ENCODE measurements around the gene ABHD8. TPM values are rescaled to one million over a fixed set of nuclear protein-coding genes. Genes with fewer than 3 reads are reported as not detected.
A peak's percentile ranks its signal among the peaks of the same experiment; 100 is the strongest.

ABHD8 gene
- total and polyA plus RNA-seq, 2 experiments from 2014 or later, result 8.7 to 19.1 TPM

GRCh38 chr19:17303940-17304267 lies 679 bp upstream of the ABHD8 start:
- WGBS, 2 experiments (ENCODE audit: low coverage in 1 of 2, low lambda C conversion rate in 2 of 2, missing lambda C conversion rate in 2 of 2), result 29 to 34% methylated on average over 12 of the region's 12 CpGs
- Histone ChIP-seq H3K9me3 (ENCODE audit: low read depth) (no peaks in the 10 kb centered on the region), H3K79me2 (ENCODE audit: insufficient read depth) (peaks cover 15% of the 10 kb centered on the region), H3K36me3 (ENCODE audit: low read depth) (no peaks in the 10 kb centered on the region), H3K4me1 (ENCODE audit: insufficient read depth) (peaks cover 22% of the 10 kb centered on the region), H3F3A (ENCODE audit: insufficient read depth) (peaks cover 18% of the 10 kb centered on the region), H4K20me1 (ENCODE audit: insufficient read depth) (no peaks in the 10 kb centered on the region), H3K9ac (no peak overlapping the region), H3K9me2 (ENCODE audit: insufficient read depth) (no peaks in the 10 kb centered on the region), H3K27ac (no peak overlapping the region), H3K27me3 (replicated peaks; ENCODE audit: insufficient read depth) (no peaks in the 10 kb centered on the region), H2AFZ (peak overlapping the region; percentile 84), H3K4me3 (0 out of 2 replicates have a peak overlapping the region, but pooled peaks have one; percentile 77), H3K4me2 (ENCODE audit: unreplicated experiment) (peak overlapping the region; percentile 72)
- TF ChIP-seq EZH2 (IDR thresholded peaks at IDR 0.05; ENCODE audit: insufficient read depth, poor library complexity, severe bottlenecking) (no peak), EZH2phosphoT487 (IDR thresholded peaks at IDR 0.05; ENCODE audit: insufficient read depth, low read depth) (no peak)
- in situ Hi-C loops (cut with MboI), result loop anchor here (10.0 kb wide), 1 partner anchor 81 kb away; no protein-coding TSS in a partner anchor
- DNase-seq, result peak; percentile 62

DNA sequence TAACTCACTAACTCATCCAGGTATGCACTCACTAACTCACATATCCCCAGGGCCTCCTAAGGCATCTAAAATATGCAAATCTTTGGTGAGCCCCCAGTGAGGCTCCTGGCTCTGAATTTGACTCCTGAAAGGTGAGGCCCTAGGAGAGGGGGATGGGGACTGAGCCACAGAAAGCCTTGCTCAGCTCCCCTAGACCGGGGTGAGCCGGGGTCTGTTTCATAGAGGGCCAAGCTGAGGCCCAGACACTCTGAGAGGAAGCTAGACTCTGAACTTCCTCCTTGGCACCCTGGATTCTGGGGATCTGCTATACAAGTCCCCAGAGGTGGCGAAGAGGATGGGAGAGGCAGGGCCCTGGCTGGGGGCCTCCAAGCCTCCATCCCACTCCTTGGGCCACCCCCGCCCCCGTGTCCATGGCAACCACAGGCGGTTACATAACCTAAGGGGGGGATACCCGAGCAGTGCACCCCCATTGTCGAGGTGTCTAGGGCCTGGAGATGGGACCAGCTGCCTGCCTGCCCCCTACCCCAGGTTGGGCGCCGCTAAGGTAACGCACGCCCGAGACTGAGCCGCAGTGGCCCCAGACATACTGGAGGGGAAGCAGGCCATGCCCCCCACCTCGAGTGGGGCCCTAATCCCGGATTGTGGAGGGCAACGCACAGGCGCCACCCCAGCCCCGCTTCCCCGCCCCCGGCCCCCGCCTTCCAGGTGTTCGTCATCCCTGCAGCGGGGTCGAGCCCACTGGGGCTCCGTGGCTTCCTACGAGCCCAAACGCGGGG lies 646 bp downstream of the ABHD8 start:
- H3K79me2 ChIP-seq (ENCODE audit: insufficient read depth), result peaks cover 11% of the 10 kb centered on the region
- in situ Hi-C loops (cut with MboI), result loop anchor here (10.0 kb wide), 1 partner anchor 82 kb away; no protein-coding TSS in a partner anchor
- peak overlapping the region; percentile 66 for H3K9ac ChIP-seq
- peaks cover 18% of the 10 kb centered on the region for H3F3A ChIP-seq (ENCODE audit: insufficient read depth)
- H3K4me1 ChIP-seq (ENCODE audit: insufficient read depth), result peaks cover 22% of the 10 kb centered on the region
- no peaks in the 10 kb centered on the region for H3K9me2 ChIP-seq (ENCODE audit: insufficient read depth)
- peak overlapping the region; percentile 77 for H3K4me3 ChIP-seq
- no peak for TF ChIP-seq EZH2 (IDR thresholded peaks at IDR 0.05; ENCODE audit: insufficient read depth, poor library complexity, severe bottlenecking)
- TF ChIP-seq EZH2phosphoT487 (IDR thresholded peaks at IDR 0.05; ENCODE audit: insufficient read depth, low read depth), result no peak
- no peak overlapping the region for H3K27ac ChIP-seq
- peak overlapping the region; percentile 84 for H2AFZ ChIP-seq
- H3K9me3 ChIP-seq (ENCODE audit: low read depth), result no peaks in the 10 kb centered on the region
- no peaks in the 10 kb centered on the region for H3K36me3 ChIP-seq (ENCODE audit: low read depth)
- no peaks in the 10 kb centered on the region for H3K27me3 ChIP-seq (replicated peaks; ENCODE audit: insufficient read depth)
- H4K20me1 ChIP-seq (ENCODE audit: insufficient read depth), result no peaks in the 10 kb centered on the region
- H3K4me2 ChIP-seq (ENCODE audit: unreplicated experiment), result peak overlapping the region; percentile 63
- 16 to 18% methylated on average over 18 to 27 of the region's 29 CpGs for WGBS, 2 experiments (ENCODE audit: low coverage in 1 of 2, low lambda C conversion rate in 2 of 2, missing lambda C conversion rate in 2 of 2)
- DNase-seq, result no peak

DNA sequence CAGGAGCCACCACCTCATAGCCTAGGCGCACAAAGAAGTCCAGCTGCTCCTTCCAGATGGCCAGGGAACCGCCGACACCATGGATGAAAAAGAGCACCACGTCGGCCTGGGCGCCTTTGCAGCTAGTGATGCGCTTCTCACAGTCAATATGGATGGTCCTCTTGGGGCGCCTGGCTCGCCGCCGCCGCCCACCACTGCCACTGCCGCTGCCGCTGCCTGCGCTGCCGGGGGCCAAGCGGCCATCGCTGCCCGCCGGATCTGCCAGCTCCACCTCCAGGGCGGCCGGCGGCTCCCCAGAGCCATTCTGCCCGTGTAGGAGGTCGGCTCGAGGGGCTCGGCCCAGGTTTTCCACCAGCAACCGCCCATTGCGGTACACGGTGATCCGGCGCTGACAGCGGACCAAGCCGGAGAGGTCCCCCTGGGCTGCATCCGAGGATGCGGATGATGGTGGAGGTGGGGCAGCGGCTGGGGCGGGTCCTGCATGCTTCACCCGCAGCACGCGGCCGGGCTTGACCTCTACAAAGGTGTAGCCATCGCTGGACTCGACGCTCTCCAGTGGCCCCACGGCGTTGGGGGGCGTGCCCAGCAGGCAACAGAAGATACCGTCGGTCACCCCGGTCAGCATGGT lies 2.1 kb downstream of the ABHD8 start:
- Histone ChIP-seq H4K20me1 (ENCODE audit: insufficient read depth) (no peaks in the 10 kb centered on the region), H3K27ac (no peak overlapping the region), H3K36me3 (ENCODE audit: low read depth) (no peaks in the 10 kb centered on the region), H3K4me3 (no peak overlapping the region), H3K9me2 (ENCODE audit: insufficient read depth) (no peaks in the 10 kb centered on the region), H3K9me3 (ENCODE audit: low read depth) (no peaks in the 10 kb centered on the region), H3K4me2 (ENCODE audit: unreplicated experiment) (no peak overlapping the region), H3F3A (ENCODE audit: insufficient read depth) (peaks cover 19% of the 10 kb centered on the region), H3K9ac (no peak overlapping the region), H3K79me2 (ENCODE audit: insufficient read depth) (no peaks in the 10 kb centered on the region), H3K27me3 (replicated peaks; ENCODE audit: insufficient read depth) (no peaks in the 10 kb centered on the region), H2AFZ (no peak overlapping the region), H3K4me1 (ENCODE audit: insufficient read depth) (peaks cover 15% of the 10 kb centered on the region; the same call in 1 of the 2 replicates)
- TF ChIP-seq EZH2 (IDR thresholded peaks at IDR 0.05; ENCODE audit: insufficient read depth, poor library complexity, severe bottlenecking) (no peak), EZH2phosphoT487 (IDR thresholded peaks at IDR 0.05; ENCODE audit: insufficient read depth, low read depth) (no peak)
- WGBS, 2 experiments (ENCODE audit: low coverage in 1 of 2, low lambda C conversion rate in 2 of 2, missing lambda C conversion rate in 2 of 2), result 93 to 94% methylated on average over 45 to 51 of the region's 51 CpGs
- in situ Hi-C loops (cut with MboI), result loop anchor here (10.0 kb wide), 1 partner anchor 84 kb away; no protein-coding TSS in a partner anchor
- no peak for DNase-seq

DNA sequence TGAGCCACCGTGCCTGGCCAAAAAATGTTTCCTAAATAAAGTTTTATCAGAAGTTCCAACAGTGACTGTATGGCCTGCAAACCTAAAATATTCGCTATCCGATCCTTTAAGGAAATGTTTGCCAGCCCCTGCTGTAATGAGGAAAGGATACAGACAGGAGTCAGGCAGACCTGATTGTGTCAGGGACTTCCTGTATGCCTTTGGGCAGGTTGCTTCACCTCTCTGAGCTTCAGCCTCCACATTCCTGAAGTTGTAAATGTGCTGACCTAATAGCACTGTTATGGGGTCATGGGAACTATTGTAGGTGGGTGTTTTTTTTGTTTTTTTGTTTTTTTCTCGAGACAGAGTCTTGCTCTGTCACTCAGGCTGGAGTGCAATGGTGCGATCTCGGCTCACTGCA lies 6.2 kb downstream of the ABHD8 start:
- Histone ChIP-seq H3K9me2 (ENCODE audit: insufficient read depth) (no peaks in the 10 kb centered on the region), H2AFZ (no peak overlapping the region), H3K9ac (no peak overlapping the region), H4K20me1 (ENCODE audit: insufficient read depth) (no peaks in the 10 kb centered on the region), H3K4me2 (ENCODE audit: unreplicated experiment) (no peak overlapping the region), H3F3A (ENCODE audit: insufficient read depth) (peaks cover 6% of the 10 kb centered on the region; the same call in 1 of the 2 replicates), H3K27ac (no peak overlapping the region), H3K27me3 (replicated peaks; ENCODE audit: insufficient read depth) (no peaks in the 10 kb centered on the region), H3K4me1 (ENCODE audit: insufficient read depth) (no peaks in the 10 kb centered on the region), H3K4me3 (no peak overlapping the region), H3K9me3 (ENCODE audit: low read depth) (no peaks in the 10 kb centered on the region), H3K36me3 (ENCODE audit: low read depth) (no peaks in the 10 kb centered on the region), H3K79me2 (ENCODE audit: insufficient read depth) (no peaks in the 10 kb centered on the region)
- no peak for DNase-seq
- in situ Hi-C loops (cut with MboI), result no loop called here
- WGBS, 2 experiments (ENCODE audit: low coverage in 1 of 2, low lambda C conversion rate in 2 of 2, missing lambda C conversion rate in 2 of 2), result 81% methylated on average over 6 of the region's 6 CpGs
- TF ChIP-seq EZH2phosphoT487 (IDR thresholded peaks at IDR 0.05; ENCODE audit: insufficient read depth, low read depth) (no peak), EZH2 (IDR thresholded peaks at IDR 0.05; ENCODE audit: insufficient read depth, poor library complexity, severe bottlenecking) (no peak)

Data from GM23248 (cell line).